Fibroblast of skin of right biceps (primary cell): ENCODE measurements around the gene ZNF804B.

Source experiments
- DNase-seq: peaks from one replicate; pipeline ENCODE4 v3.0.0-alpha.2; 2013

Gene ZNF804B

GRCh38 chr7:88759230-88760135 is at the start of gene ZNF804B:
ZNF804B (plus strand) TSS chr7:88759700; CDS start chr7:88759977, 277 bp downstream.
- DNase-seq: no peak

- no peak for DNase-seq
Observed at GRCh38 chr7:88735920-88736319, 23.6 kb upstream of the ZNF804B start.

GRCh38 chr7:88737632-88738031 is 21.9 kb upstream of the ZNF804B start:
- DNase-seq: no peak

GRCh38 chr7:88746126-88746525 is 13.4 kb upstream of the ZNF804B start:
- no peak for DNase-seq

GRCh38 chr7:88756802-88757201 is 2.7 kb upstream of the ZNF804B start:
- no peak for DNase-seq

GRCh38 chr7:88757371-88757770 is 2.1 kb upstream of the ZNF804B start:
- DNase-seq: no peak

- DNase-seq: peak; percentile 26
Observed at GRCh38 chr7:88758381-88759229, 895 bp upstream of the ZNF804B start.

GRCh38 chr7:88760136-88760515 is 626 bp downstream of the ZNF804B start:
- no peak for DNase-seq

- no peak for DNase-seq
Observed at GRCh38 chr7:88761779-88762178, 2.3 kb downstream of the ZNF804B start.

GRCh38 chr7:88771417-88771816 is 11.9 kb downstream of the ZNF804B start:
- DNase-seq: no peak

GRCh38 chr7:88772776-88773175 is 13.3 kb downstream of the ZNF804B start:
- DNase-seq: no peak

- DNase-seq: no peak
Observed at GRCh38 chr7:88775838-88776237, 16.3 kb downstream of the ZNF804B start.

GRCh38 chr7:88787777-88788176 is 28.3 kb downstream of the ZNF804B start:
- no peak for DNase-seq

- DNase-seq: peak; percentile 18
Observed at GRCh38 chr7:88789480-88790064, 30.1 kb downstream of the ZNF804B start.

- DNase-seq: no peak
Observed at GRCh38 chr7:88791891-88792290, 32.4 kb downstream of the ZNF804B start.

GRCh38 chr7:88792361-88792760 is 32.9 kb downstream of the ZNF804B start:
- no peak for DNase-seq

- no peak for DNase-seq
Observed at GRCh38 chr7:88795553-88795952, 36.1 kb downstream of the ZNF804B start, which contains the start of gene TEX47. TEX47 (minus strand) TSS chr7:88795737; CDS start chr7:88794942, 795 bp downstream.

- DNase-seq: no peak
Observed at GRCh38 chr7:88801046-88801445, 41.5 kb downstream of the ZNF804B start.

GRCh38 chr7:88806280-88807037 is 47.0 kb downstream of the ZNF804B start:
- no peak for DNase-seq

- no peak for DNase-seq
Observed at GRCh38 chr7:88818552-88818951, 59.1 kb downstream of the ZNF804B start.

- no peak for DNase-seq
Observed at GRCh38 chr7:88826222-88826621, 66.7 kb downstream of the ZNF804B start.

- DNase-seq: peak; percentile 16
Observed at GRCh38 chr7:88835147-88835728, 75.7 kb downstream of the ZNF804B start.
